ENCODE results near the gene IFI44.

The IFI44 gene

DNA sequence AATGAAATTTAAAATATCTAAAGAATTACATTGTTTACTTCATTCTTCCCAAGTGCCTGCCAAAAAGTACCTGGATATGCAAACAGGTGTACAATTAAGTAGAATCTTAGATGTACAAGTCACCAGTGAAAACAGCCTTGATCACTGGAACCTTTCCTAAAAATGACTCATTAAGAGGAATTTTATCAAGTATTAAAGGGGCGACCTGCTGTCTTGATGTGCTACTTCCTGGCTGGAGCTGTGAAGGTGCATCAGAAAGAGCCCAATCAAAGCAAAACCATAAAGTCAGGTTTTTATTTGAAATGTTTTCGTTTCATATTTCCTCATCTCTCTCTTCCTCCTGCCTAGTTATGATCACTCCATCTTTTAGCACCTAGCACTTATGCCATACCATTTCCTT lies 33.4 kb downstream of the IFI44 start:
- no peaks in the 10 kb centered on the region for H3K4me1 ChIP-seq (ENCODE audit: control insufficient read depth, insufficient read depth, low read length)
- TF ChIP-seq ZNF366 (tag by site-specific recombination; conservative IDR thresholded peaks at IDR 0.05) (no peak), KLF7 (tag by site-specific recombination; IDR thresholded peaks at IDR 0.05; ENCODE audit: borderline replicate concordance) (no peak), MZF1 (tag by site-specific recombination; IDR thresholded peaks at IDR 0.05; ENCODE audit: borderline replicate concordance) (no peak), KLF16 (tag by site-specific recombination; IDR thresholded peaks at IDR 0.05) (no peak), ZNF843 (tag by site-specific recombination; IDR thresholded peaks at IDR 0.05) (no peak), BCL11A (tag by site-specific recombination; IDR thresholded peaks at IDR 0.05; ENCODE audit: low read depth) (no peak), ZNF561 (tag by site-specific recombination; IDR thresholded peaks at IDR 0.05; ENCODE audit: borderline replicate concordance) (no peak), ZNF23 (tag by site-specific recombination; IDR thresholded peaks at IDR 0.05; ENCODE audit: borderline replicate concordance) (no peak)
- no peaks in the 10 kb centered on the region for H3K9me3 ChIP-seq (ENCODE audit: control insufficient read depth, insufficient read depth, low read depth, low read length)
- no peaks in the 10 kb centered on the region for H3K36me3 ChIP-seq (ENCODE audit: control insufficient read depth in 2 of 2, insufficient read depth in 1 of 2, low read length in 2 of 2)
- no peak overlapping the region for H3K27ac ChIP-seq (ENCODE audit: extremely low read depth, low read depth, low read length)
- ChIA-PET CTCF (interaction anchor here (0.6 kb wide), 1 partner anchor 22 kb away, joined by 3 read pairs; no protein-coding TSS in a partner anchor), POLR2A (no interaction called here)
- H3K4me3 ChIP-seq (ENCODE audit: low read depth, low read length), result no peak overlapping the region

- no peak overlapping the region for H3K27ac ChIP-seq (ENCODE audit: extremely low read depth, low read depth, low read length)
- H3K9me3 ChIP-seq (ENCODE audit: control insufficient read depth, insufficient read depth, low read depth, low read length), result no peaks in the 10 kb centered on the region
- H3K36me3 ChIP-seq (ENCODE audit: control insufficient read depth in 2 of 2, insufficient read depth in 1 of 2, low read length in 2 of 2), result no peaks in the 10 kb centered on the region
- no peaks in the 10 kb centered on the region for H3K4me1 ChIP-seq (ENCODE audit: control insufficient read depth, insufficient read depth, low read length)
- TF ChIP-seq ZNF23 (tag by site-specific recombination; IDR thresholded peaks at IDR 0.05; ENCODE audit: borderline replicate concordance), result no peak
- TF ChIP-seq, protein P1, sequence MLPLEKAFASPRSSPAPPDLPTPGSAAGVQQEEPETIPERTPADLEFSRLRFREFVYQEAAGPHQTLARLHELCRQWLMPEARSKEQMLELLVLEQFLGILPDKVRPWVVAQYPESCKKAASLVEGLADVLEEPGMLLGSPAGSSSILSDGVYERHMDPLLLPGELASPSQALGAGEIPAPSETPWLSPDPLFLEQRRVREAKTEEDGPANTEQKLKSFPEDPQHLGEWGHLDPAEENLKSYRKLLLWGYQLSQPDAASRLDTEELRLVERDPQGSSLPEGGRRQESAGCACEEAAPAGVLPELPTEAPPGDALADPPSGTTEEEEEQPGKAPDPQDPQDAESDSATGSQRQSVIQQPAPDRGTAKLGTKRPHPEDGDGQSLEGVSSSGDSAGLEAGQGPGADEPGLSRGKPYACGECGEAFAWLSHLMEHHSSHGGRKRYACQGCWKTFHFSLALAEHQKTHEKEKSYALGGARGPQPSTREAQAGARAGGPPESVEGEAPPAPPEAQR (tag by site-specific recombination; IDR thresholded peaks at IDR 0.05), result no peak
- TF ChIP-seq ZBTB17 (tag by site-specific recombination; IDR thresholded peaks at IDR 0.05), result no peak
- TF ChIP-seq ZNF426 (tag by site-specific recombination; IDR thresholded peaks at IDR 0.05), result no peak
- TF ChIP-seq ZNF623 (tag by site-specific recombination; IDR thresholded peaks at IDR 0.05), result no peak
- no peak for TF ChIP-seq ZXDB (tag by site-specific recombination; IDR thresholded peaks at IDR 0.05)
- no peak for TF ChIP-seq ZSCAN30 (tag by site-specific recombination; IDR thresholded peaks at IDR 0.05)
- no peak for TF ChIP-seq ZFP3 (tag by site-specific recombination; IDR thresholded peaks at IDR 0.05; ENCODE audit: low read depth)
- no peak for TF ChIP-seq ZIC2 (tag by site-specific recombination; IDR thresholded peaks at IDR 0.05)
- TF ChIP-seq, protein P2, sequence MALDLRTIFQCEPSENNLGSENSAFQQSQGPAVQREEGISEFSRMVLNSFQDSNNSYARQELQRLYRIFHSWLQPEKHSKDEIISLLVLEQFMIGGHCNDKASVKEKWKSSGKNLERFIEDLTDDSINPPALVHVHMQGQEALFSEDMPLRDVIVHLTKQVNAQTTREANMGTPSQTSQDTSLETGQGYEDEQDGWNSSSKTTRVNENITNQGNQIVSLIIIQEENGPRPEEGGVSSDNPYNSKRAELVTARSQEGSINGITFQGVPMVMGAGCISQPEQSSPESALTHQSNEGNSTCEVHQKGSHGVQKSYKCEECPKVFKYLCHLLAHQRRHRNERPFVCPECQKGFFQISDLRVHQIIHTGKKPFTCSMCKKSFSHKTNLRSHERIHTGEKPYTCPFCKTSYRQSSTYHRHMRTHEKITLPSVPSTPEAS (tag by site-specific recombination; IDR thresholded peaks at IDR 0.05), result no peak
- ChIA-PET CTCF (no interaction called here), POLR2A (no interaction called here)
- no peak overlapping the region for H3K4me3 ChIP-seq (ENCODE audit: low read depth, low read length)
Measured at GRCh38 chr1:78687315-78687714, 37.7 kb downstream of the IFI44 start.

DNA sequence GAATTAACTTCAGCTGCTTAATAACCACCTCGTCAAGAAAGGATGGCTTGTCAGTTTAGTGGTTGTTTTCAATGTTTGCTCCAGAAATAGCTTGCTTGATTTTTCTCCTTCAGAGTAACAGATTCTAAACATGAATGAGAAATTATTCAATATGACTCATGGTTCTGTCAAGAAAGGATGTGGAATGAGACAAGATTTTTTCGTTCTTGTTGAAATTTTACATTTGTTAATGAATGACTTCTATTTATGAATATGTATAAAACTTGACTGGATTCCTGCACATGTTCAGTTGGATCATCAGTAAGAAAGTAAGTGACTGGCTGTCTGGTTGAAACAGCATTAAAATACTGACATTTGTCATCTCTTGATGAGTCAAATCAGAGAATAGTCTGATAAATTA lies 38.3 kb downstream of the IFI44 start:
- CTCF ChIA-PET, result no interaction called here
- no peak overlapping the region for H3K4me3 ChIP-seq (ENCODE audit: low read depth, low read length)
- H3K27ac ChIP-seq (ENCODE audit: extremely low read depth, low read depth, low read length), result no peak overlapping the region
- TF ChIP-seq ZNF626 (tag by site-specific recombination; IDR thresholded peaks at IDR 0.05) (no peak), ZNF2 (tag by site-specific recombination; IDR thresholded peaks at IDR 0.05) (no peak)
- no peaks in the 10 kb centered on the region for H3K9me3 ChIP-seq (ENCODE audit: control insufficient read depth, insufficient read depth, low read depth, low read length)
- POLR2A ChIA-PET, result no interaction called here
- H3K4me1 ChIP-seq (ENCODE audit: control insufficient read depth, insufficient read depth, low read length), result no peaks in the 10 kb centered on the region
- H3K36me3 ChIP-seq (ENCODE audit: control insufficient read depth in 2 of 2, insufficient read depth in 1 of 2, low read length in 2 of 2), result no peaks in the 10 kb centered on the region

All from HEK293 (cell line).